Left ventricle myocardium inferior (tissue), 1 donor: Measurements from ENCODE around the gene SORCS2. TPM values are rescaled to one million over a fixed set of nuclear protein-coding genes. Genes with fewer than 3 reads are reported as not detected.

Source experiments
- DNase-seq: peaks from one replicate; pipeline ENCODE4 v3.0.0-alpha.2; 2020
- H3K27ac ChIP-seq: fragments of 200-600 bp; replicated peaks from 2 replicates; pipeline ENCODE4 v1.8.0; 2021
- H3K27me3 ChIP-seq: fragments of 200-600 bp; 2 replicates; pipeline ENCODE4 v1.8.0; 2021; ENCODE audit warnings: low read depth
- H3K36me3 ChIP-seq: fragments of 200-600 bp; 2 replicates; pipeline ENCODE4 v1.8.0; 2021
- H3K4me1 ChIP-seq: fragments of 200-600 bp; 2 replicates; pipeline ENCODE4 v1.8.0; 2021
- H3K4me3 ChIP-seq: fragments of 200-600 bp; 2 replicates; pipeline ENCODE4 v1.8.0; 2021; ENCODE audit warnings: mild to moderate bottlenecking, moderate library complexity
- H3K9me3 ChIP-seq: fragments of 200-600 bp; replicated peaks from 2 replicates; pipeline ENCODE4 v1.8.0; 2021
- intact Hi-C: fragments of 100-400 bp; cut with micrococcal nuclease; formaldehyde crosslinking; loops from one replicate; pipeline ENCODE4 v1.11.0; 2022
- total RNA-seq: library from RNA; stranded (reverse); fragmentation: NEBNext Ultra II Directional; extraction: Animal tissue kit (Norgen Biotek cat#: 25700); gene quantifications from one replicate; pipeline ENCODE4 v1.2.1, GENCODE V29; 2021
- TF ChIP-seq, protein P1 (sequence below): fragments of 200-600 bp; IDR thresholded peaks from 2 replicates; pipeline ENCODE4 v1.8.0; 2021; ENCODE audit warnings: antibody characterized with exemption, mild to moderate bottlenecking, borderline replicate concordance
- donor health status: DM: no; HTN: yes; CAD: no; lungs with severe emphysema.

Gene SORCS2
- total RNA-seq, 1 donor from 2014 or later = 1.2 TPM

DNA sequence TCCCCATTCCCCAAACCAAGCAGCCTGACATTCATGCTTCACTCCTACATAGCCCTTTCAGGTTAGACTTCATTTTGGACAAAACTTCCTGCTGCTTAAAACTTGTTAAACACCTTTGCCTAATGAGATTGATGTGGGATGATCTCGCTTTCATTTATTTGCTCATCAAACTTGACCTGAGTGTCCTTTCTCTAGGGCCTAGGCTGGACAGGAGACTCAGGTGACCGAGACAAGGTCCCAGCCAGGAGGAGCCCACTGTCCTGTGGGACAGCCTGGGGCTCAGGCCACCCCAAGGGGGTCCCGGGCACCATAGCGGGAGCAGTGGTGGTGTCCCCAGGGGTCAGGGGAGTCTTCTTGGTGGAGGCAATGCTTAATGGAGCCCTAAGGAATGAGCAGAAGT is 266.1 kb downstream of the SORCS2 start:
- Histone ChIP-seq H3K36me3 (no peaks in the 10 kb centered on the region), H3K27me3 (peaks cover 17% of the 10 kb centered on the region), H3K4me3 (no peak overlapping the region), H3K27ac (no peak overlapping the region), H3K9me3 (no peaks in the 10 kb centered on the region), H3K4me1 (peaks cover 14% of the 10 kb centered on the region)
- DNase-seq = no peak
- TF ChIP-seq, protein P1, sequence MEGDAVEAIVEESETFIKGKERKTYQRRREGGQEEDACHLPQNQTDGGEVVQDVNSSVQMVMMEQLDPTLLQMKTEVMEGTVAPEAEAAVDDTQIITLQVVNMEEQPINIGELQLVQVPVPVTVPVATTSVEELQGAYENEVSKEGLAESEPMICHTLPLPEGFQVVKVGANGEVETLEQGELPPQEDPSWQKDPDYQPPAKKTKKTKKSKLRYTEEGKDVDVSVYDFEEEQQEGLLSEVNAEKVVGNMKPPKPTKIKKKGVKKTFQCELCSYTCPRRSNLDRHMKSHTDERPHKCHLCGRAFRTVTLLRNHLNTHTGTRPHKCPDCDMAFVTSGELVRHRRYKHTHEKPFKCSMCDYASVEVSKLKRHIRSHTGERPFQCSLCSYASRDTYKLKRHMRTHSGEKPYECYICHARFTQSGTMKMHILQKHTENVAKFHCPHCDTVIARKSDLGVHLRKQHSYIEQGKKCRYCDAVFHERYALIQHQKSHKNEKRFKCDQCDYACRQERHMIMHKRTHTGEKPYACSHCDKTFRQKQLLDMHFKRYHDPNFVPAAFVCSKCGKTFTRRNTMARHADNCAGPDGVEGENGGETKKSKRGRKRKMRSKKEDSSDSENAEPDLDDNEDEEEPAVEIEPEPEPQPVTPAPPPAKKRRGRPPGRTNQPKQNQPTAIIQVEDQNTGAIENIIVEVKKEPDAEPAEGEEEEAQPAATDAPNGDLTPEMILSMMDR = no peak
- intact Hi-C loops = no loop called here

DNA sequence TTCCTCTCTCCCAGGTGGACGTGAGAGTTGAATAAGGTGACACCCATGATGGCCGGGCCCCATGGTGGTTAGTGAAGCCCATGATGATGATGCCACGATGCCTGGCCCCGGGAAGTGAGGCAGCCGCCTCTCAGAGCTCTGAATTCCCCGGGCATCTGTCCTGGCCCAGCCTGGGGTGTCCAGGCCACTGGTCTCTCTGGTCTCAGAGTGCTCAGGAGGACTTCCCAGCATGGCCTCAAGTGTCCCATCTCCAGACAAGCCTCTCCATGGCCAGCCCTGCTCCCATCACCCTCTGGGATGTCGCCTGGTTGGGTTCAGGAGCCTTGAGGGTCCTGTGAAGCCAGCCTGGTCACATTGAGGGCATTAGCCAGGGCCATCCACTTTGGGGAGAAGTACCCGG is 267.1 kb downstream of the SORCS2 start:
- Histone ChIP-seq H3K27ac (no peak overlapping the region), H3K4me1 (peaks cover 14% of the 10 kb centered on the region), H3K36me3 (no peaks in the 10 kb centered on the region), H3K4me3 (no peak overlapping the region), H3K27me3 (peaks cover 17% of the 10 kb centered on the region), H3K9me3 (no peaks in the 10 kb centered on the region)
- intact Hi-C loops = no loop called here
- DNase-seq = no peak
- TF ChIP-seq, protein P1 = no peak

DNA sequence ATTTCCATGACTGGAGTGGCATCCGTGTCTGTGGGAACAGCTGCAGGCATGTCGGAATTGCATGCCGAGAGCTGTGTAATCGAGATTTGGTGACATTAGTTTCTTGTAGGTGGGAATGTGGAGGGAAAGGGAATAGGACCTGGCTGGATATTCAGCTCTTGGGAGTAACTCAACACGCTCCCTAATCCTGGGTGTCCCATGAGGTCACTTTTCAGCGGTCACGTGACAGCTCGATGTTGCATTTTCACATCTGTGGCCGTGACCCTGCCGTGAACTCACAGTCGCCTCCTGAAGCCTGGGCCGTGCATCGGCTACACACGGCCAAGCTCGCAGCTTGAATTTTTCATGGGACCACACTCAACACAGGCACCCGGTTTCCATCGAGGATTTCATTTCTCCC is 268.2 kb downstream of the SORCS2 start:
- DNase-seq = no peak
- Histone ChIP-seq H3K36me3 (no peaks in the 10 kb centered on the region), H3K4me3 (no peak overlapping the region), H3K27me3 (peaks cover 17% of the 10 kb centered on the region), H3K4me1 (peaks cover 14% of the 10 kb centered on the region), H3K27ac (no peak overlapping the region), H3K9me3 (peaks cover 4% of the 10 kb centered on the region)
- TF ChIP-seq, protein P1 = no peak
- intact Hi-C loops = no loop called here

GRCh38 chr4:7461230-7461629 is 268.9 kb downstream of the SORCS2 start:
- H3K4me1 ChIP-seq = peaks cover 14% of the 10 kb centered on the region
- no peaks in the 10 kb centered on the region for H3K36me3 ChIP-seq
- H3K4me3 ChIP-seq = no peak overlapping the region
- H3K27ac ChIP-seq = no peak overlapping the region
- intact Hi-C loops = no loop called here
- TF ChIP-seq, protein P1 = no peak
- peaks cover 10% of the 10 kb centered on the region for H3K9me3 ChIP-seq
- DNase-seq = no peak
- peaks cover 17% of the 10 kb centered on the region for H3K27me3 ChIP-seq

GRCh38 chr4:7462509-7462971 is 270.2 kb downstream of the SORCS2 start:
- TF ChIP-seq, protein P1 = peak; percentile 54
- Histone ChIP-seq H3K27me3 (peaks cover 17% of the 10 kb centered on the region), H3K4me3 (no peak overlapping the region), H3K36me3 (no peaks in the 10 kb centered on the region), H3K4me1 (peaks cover 14% of the 10 kb centered on the region), H3K27ac (no peak overlapping the region), H3K9me3 (peaks cover 15% of the 10 kb centered on the region)
- DNase-seq = peak; percentile 27
- intact Hi-C loops = no loop called here
